GM19328 (cell line): ENCODE results near the gene CD68.
"Not testable (repeated sequence)": the region's sequence is repeated elsewhere in the genome, so short reads cannot be mapped to it uniquely, and the experiment has no call there.

ENCODE experiments used
- ATAC-seq: cut with Tn5 transposase; IDR thresholded peaks from one replicate; pipeline ENCODE4 v1.9.1; 2021; ENCODE audit warnings: mild to moderate bottlenecking, moderate library complexity; ENCODE audit not compliant: unreplicated experiment

CD68 gene

GRCh38 chr17:7606280-7606679, 26.8 kb downstream of the CD68 start:
- ATAC-seq, result no peak

GRCh38 chr17:7610641-7611040, 31.2 kb downstream of the CD68 start:
- ATAC-seq, result no peak

- no peak for ATAC-seq
Measured at GRCh38 chr17:7611635-7612293, 32.3 kb downstream of the CD68 start.

- no peak for ATAC-seq
Measured at GRCh38 chr17:7612294-7612640, 32.8 kb downstream of the CD68 start.

- no peak for ATAC-seq
Measured at GRCh38 chr17:7613769-7614424, 34.5 kb downstream of the CD68 start.

GRCh38 chr17:7614425-7615264, 35.2 kb downstream of the CD68 start, which contains the start of gene FXR2:
Gene FXR2, minus strand, starts transcription at chr17:7614897. Its CDS starts 365 bp downstream, at chr17:7614532.
- ATAC-seq, result peak; percentile 87

GRCh38 chr17:7615265-7615747, 35.9 kb downstream of the CD68 start:
- no peak for ATAC-seq

- ATAC-seq, result no peak
Measured at GRCh38 chr17:7618608-7619007, 39.2 kb downstream of the CD68 start.

- ATAC-seq, result no peak
Measured at GRCh38 chr17:7620835-7621234, 41.4 kb downstream of the CD68 start.

- no peak for ATAC-seq
Measured at GRCh38 chr17:7623661-7624060, 44.2 kb downstream of the CD68 start.

- ATAC-seq, result not testable (repeated sequence)
Measured at GRCh38 chr17:7625749-7626148, 46.3 kb downstream of the CD68 start.

- ATAC-seq, result no peak
Measured at GRCh38 chr17:7626307-7626706, 46.9 kb downstream of the CD68 start.

- ATAC-seq, result no peak
Measured at GRCh38 chr17:7626956-7627249, 47.5 kb downstream of the CD68 start.

- ATAC-seq, result peak; percentile 78
Measured at GRCh38 chr17:7627250-7628121, 48.0 kb downstream of the CD68 start, which contains the start of gene SAT2. Gene SAT2, minus strand, starts transcription at chr17:7627821. Its CDS starts 186 bp downstream, at chr17:7627635.

- no peak for ATAC-seq
Measured at GRCh38 chr17:7629939-7630571, 50.6 kb downstream of the CD68 start, which contains the start of gene SHBG. Gene SHBG, plus strand, starts transcription at chr17:7630135. Its CDS starts 38 bp downstream, at chr17:7630173.
